ENCODE measurements around the gene ASB13.

ASB13 gene

DNA sequence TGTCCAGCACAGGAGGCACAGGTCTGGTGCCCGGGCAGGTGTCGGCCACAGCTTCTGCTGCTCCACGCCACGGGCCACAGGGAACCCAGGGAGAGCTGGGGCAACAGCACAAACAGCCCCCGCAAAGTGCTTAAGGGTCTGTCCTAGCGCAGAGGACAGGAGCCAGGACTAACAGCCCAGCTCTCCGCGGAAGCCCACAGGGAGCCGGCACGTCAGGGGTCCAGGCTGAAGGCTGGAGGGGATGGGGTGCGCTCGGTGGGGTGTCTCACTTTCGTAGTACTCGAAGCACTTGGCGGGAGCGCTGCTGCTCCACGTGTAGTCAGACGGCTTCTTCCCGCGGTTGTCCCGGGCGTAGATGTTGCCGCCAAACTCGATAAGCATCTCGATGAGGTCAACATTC, 24.9 kb downstream of the ASB13 start:
- ChIA-PET CTCF (no interaction called here), POLR2A (no interaction called here)
- TF ChIP-seq ELF4 (IDR thresholded peaks at IDR 0.05), result no peak
- no peak for TF ChIP-seq PKNOX1 (IDR thresholded peaks at IDR 0.05)
- no peak for DNase-seq (ENCODE audit: extremely low spot score)

GRCh38 chr10:5640501-5640900, 25.9 kb downstream of the ASB13 start:
- no peak for TF ChIP-seq SUZ12 (IDR thresholded peaks at IDR 0.05)
- no peak for TF ChIP-seq PKNOX1 (IDR thresholded peaks at IDR 0.05)
- no peak for TF ChIP-seq HDGF (IDR thresholded peaks at IDR 0.05; ENCODE audit: borderline replicate concordance)
- no peak for TF ChIP-seq ARNT (IDR thresholded peaks at IDR 0.05)
- no peak for TF ChIP-seq LEF1 (IDR thresholded peaks at IDR 0.05; ENCODE audit: borderline replicate concordance)
- TF ChIP-seq ZNF384 (IDR thresholded peaks at IDR 0.05), result no peak
- no peak for TF ChIP-seq CTBP1 (IDR thresholded peaks at IDR 0.05; ENCODE audit: borderline replicate concordance)
- no peak for TF ChIP-seq FOXM1 (IDR thresholded peaks at IDR 0.05; ENCODE audit: borderline replicate concordance)
- TF ChIP-seq FOXA1 (IDR thresholded peaks at IDR 0.05), result no peak
- no peak for TF ChIP-seq TARDBP (IDR thresholded peaks at IDR 0.05)
- no peak for TF ChIP-seq NFRKB (IDR thresholded peaks at IDR 0.05)
- TF ChIP-seq BHLHE40 (IDR thresholded peaks at IDR 0.05; ENCODE audit: borderline replicate concordance), result no peak
- TF ChIP-seq ELF4 (IDR thresholded peaks at IDR 0.05), result no peak
- no peak for TF ChIP-seq FOXK2 (IDR thresholded peaks at IDR 0.05)
- TF ChIP-seq SP1 (IDR thresholded peaks at IDR 0.05), result no peak
- no peak for TF ChIP-seq L3MBTL2 (conservative IDR thresholded peaks at IDR 0.05)
- CTCF ChIA-PET, result no interaction called here
- POLR2A ChIA-PET, result no interaction called here
- DNase-seq (ENCODE audit: extremely low spot score), result no peak

GRCh38 chr10:5640036-5640435, 26.4 kb downstream of the ASB13 start:
- TF ChIP-seq FOXK2 (IDR thresholded peaks at IDR 0.05), result no peak
- no peak for TF ChIP-seq ARNT (IDR thresholded peaks at IDR 0.05)
- TF ChIP-seq SP1 (IDR thresholded peaks at IDR 0.05), result no peak
- TF ChIP-seq FOXA1 (IDR thresholded peaks at IDR 0.05), result no peak
- TF ChIP-seq PKNOX1 (IDR thresholded peaks at IDR 0.05), result no peak
- TF ChIP-seq SUZ12 (IDR thresholded peaks at IDR 0.05), result no peak
- TF ChIP-seq CTBP1 (IDR thresholded peaks at IDR 0.05; ENCODE audit: borderline replicate concordance), result no peak
- no peak for TF ChIP-seq FOXM1 (IDR thresholded peaks at IDR 0.05; ENCODE audit: borderline replicate concordance)
- no peak for TF ChIP-seq LEF1 (IDR thresholded peaks at IDR 0.05; ENCODE audit: borderline replicate concordance)
- no peak for TF ChIP-seq BHLHE40 (IDR thresholded peaks at IDR 0.05; ENCODE audit: borderline replicate concordance)
- ChIA-PET CTCF (no interaction called here), POLR2A (no interaction called here)
- no peak for DNase-seq (ENCODE audit: extremely low spot score)

- ChIA-PET CTCF (no interaction called here), POLR2A (no interaction called here)
These were observed 27.3 kb downstream of the ASB13 start for GRCh38 chr10:5639066-5639465.

DNA sequence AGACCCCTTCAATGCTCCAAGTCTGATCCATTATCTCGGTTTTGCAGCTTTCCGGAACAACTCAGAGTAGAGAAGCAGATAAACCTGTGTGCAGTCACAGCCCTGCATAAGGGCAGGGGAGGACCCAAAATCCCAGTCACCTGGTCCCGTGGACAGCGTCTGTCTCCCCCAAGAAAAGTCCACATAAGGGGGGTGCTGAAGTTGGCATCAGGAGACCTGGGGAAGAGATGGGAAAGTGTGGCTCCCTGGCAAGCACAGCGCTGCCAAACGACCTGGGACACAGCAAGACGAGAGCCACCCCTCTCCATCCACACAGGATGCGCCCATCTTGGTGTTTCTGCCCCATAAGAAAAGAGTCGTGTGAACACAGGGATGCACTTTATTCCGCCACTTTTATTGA, 27.9 kb downstream of the ASB13 start:
- ChIA-PET POLR2A (interaction anchor here (0.6 kb wide), 1 partner anchor 23 kb away, joined by 3 read pairs; no protein-coding TSS in a partner anchor), CTCF (no interaction called here)
- TF ChIP-seq SUZ12 (IDR thresholded peaks at IDR 0.05) (no peak), ELF4 (IDR thresholded peaks at IDR 0.05) (no peak), TARDBP (IDR thresholded peaks at IDR 0.05) (no peak), LEF1 (IDR thresholded peaks at IDR 0.05; ENCODE audit: borderline replicate concordance) (no peak), NFRKB (IDR thresholded peaks at IDR 0.05) (no peak), FOXK2 (IDR thresholded peaks at IDR 0.05) (no peak), BHLHE40 (IDR thresholded peaks at IDR 0.05; ENCODE audit: borderline replicate concordance) (no peak), ZNF384 (IDR thresholded peaks at IDR 0.05) (no peak), FOXA1 (IDR thresholded peaks at IDR 0.05) (no peak), FOXM1 (IDR thresholded peaks at IDR 0.05; ENCODE audit: borderline replicate concordance) (no peak), CTBP1 (IDR thresholded peaks at IDR 0.05; ENCODE audit: borderline replicate concordance) (no peak)
- DNase-seq (ENCODE audit: extremely low spot score), result no peak

More at GRCh38 chr10:5639066-5639465, 27.3 kb downstream of the ASB13 start:
- TF ChIP-seq TARDBP (IDR thresholded peaks at IDR 0.05) (no peak), ZNF384 (IDR thresholded peaks at IDR 0.05) (no peak), ARNT (IDR thresholded peaks at IDR 0.05) (no peak), SP1 (IDR thresholded peaks at IDR 0.05) (no peak), PKNOX1 (IDR thresholded peaks at IDR 0.05) (no peak), CTBP1 (IDR thresholded peaks at IDR 0.05; ENCODE audit: borderline replicate concordance) (no peak), FOXM1 (IDR thresholded peaks at IDR 0.05; ENCODE audit: borderline replicate concordance) (no peak), SUZ12 (IDR thresholded peaks at IDR 0.05) (no peak), FOXK2 (IDR thresholded peaks at IDR 0.05) (no peak), HDGF (IDR thresholded peaks at IDR 0.05; ENCODE audit: borderline replicate concordance) (no peak), L3MBTL2 (conservative IDR thresholded peaks at IDR 0.05) (no peak), LEF1 (IDR thresholded peaks at IDR 0.05; ENCODE audit: borderline replicate concordance) (no peak), NFRKB (IDR thresholded peaks at IDR 0.05) (no peak), ELF4 (IDR thresholded peaks at IDR 0.05) (no peak), FOXA1 (IDR thresholded peaks at IDR 0.05) (no peak), BHLHE40 (IDR thresholded peaks at IDR 0.05; ENCODE audit: borderline replicate concordance) (no peak)
- no peak for DNase-seq (ENCODE audit: extremely low spot score)

- no peak for DNase-seq (ENCODE audit: extremely low spot score)
- ChIA-PET POLR2A (interaction anchor here (1.0 kb wide), 1 partner anchor 35 kb away, joined by 3 read pairs; no protein-coding TSS in a partner anchor), CTCF (interaction anchor here (1.6 kb wide), 1 partner anchor 12 kb away, joined by 5 read pairs; no protein-coding TSS in a partner anchor)
- TF ChIP-seq HDGF (IDR thresholded peaks at IDR 0.05; ENCODE audit: borderline replicate concordance), result no peak
- no peak for TF ChIP-seq ZNF384 (IDR thresholded peaks at IDR 0.05)
- no peak for TF ChIP-seq SUZ12 (IDR thresholded peaks at IDR 0.05)
- TF ChIP-seq PKNOX1 (IDR thresholded peaks at IDR 0.05), result no peak
- TF ChIP-seq TARDBP (IDR thresholded peaks at IDR 0.05), result no peak
- TF ChIP-seq LEF1 (IDR thresholded peaks at IDR 0.05; ENCODE audit: borderline replicate concordance), result no peak
These were observed 31.5 kb downstream of the ASB13 start for GRCh38 chr10:5634918-5635317.
